HepG2 (cell line): ENCODE data around the gene CAPN2. TPM values are rescaled to one million over a fixed set of nuclear protein-coding genes. Genes with fewer than 3 reads are reported as not detected.

Experiments used
- ATAC-seq: fragments of 200-7000 bp; cut with Tn5 transposase; 3 replicates; pipeline ENCODE4 v1.9.1; 2020; ENCODE audit warnings: mild to moderate bottlenecking, moderate library complexity
- BruUV-seq: library from RNA; stranded (reverse); fragments of 400-500 nt; replicated peaks from 2 replicates; lab custom pipeline; 2021; lab: Mats Ljungman, UMichigan
- CTCF ChIA-PET: fragments of 300-600 bp; formaldehyde crosslinking; extraction: SDS; loops from one replicate; lab custom pipeline; 2021; ENCODE audit warnings: low total read pairs, inconsistent platforms, low intra/inter-chr PET ratio; lab: Yijun Ruan, JAX
- POLR2A ChIA-PET: fragments of 350-600 bp; sonication (Branson Sonifier 250); formaldehyde crosslinking; loops from one replicate; lab custom pipeline; 2020; ENCODE audit warnings: antibody characterized with exemption, inconsistent platforms; lab: Yijun Ruan, JAX
- DNase-seq: peaks from one replicate; pipeline ENCODE4 v3.0.0-alpha.2; 2015; ENCODE audit warnings: low spot score
- FAIRE-seq: peaks from 3 replicates; lab custom pipeline; 2011; peaks lifted over from hg19 to GRCh38; lab: Jason Lieb, UNC
- H2AFZ ChIP-seq: one replicate; pipeline ENCODE4 v1.6.1; 2011; ENCODE audit warnings: low read length, inconsistent platforms
- H3K27ac ChIP-seq: fragments of 300-600 bp; 3 replicates; pipeline ENCODE4 v1.8.0; 2011; ENCODE audit warnings: mixed run types, mild to moderate bottlenecking, mixed read lengths, low read length, inconsistent platforms; ENCODE audit not compliant: insufficient read depth; ENCODE audit errors: extremely low read length
- H3K27me3 ChIP-seq, 2 experiments: fragments of 200-600 bp in 1 of 2; 2 replicates in 1 of 2; 3 replicates in 1 of 2; pipeline versions ENCODE4 v1.6.0 to v1.8.0; 2011; ENCODE audit warnings: low read length in 2 of 2, mild to moderate bottlenecking in 2 of 2, moderate library complexity in 2 of 2, inconsistent platforms in 1 of 2; ENCODE audit not compliant: insufficient read depth in 2 of 2, control insufficient read depth in 1 of 2
- H3K36me3 ChIP-seq, 2 experiments: fragments of 200-600 bp in 1 of 2; replicated peaks in 1 of 2; 2 replicates in 1 of 2; 3 replicates in 1 of 2; pipeline versions ENCODE4 v1.5.1 to v1.8.0; 2011; ENCODE audit warnings: low read length in 2 of 2, inconsistent platforms in 1 of 2; ENCODE audit not compliant: insufficient read depth in 2 of 2, control insufficient read depth in 1 of 2
- H3K4me1 ChIP-seq: 2 replicates; pipeline ENCODE4 v1.5.1; 2012; ENCODE audit warnings: low read length, inconsistent platforms; ENCODE audit not compliant: insufficient read depth
- H3K4me2 ChIP-seq: 2 replicates; pipeline ENCODE4 v1.6.0; 2011; ENCODE audit warnings: low read depth, low read length, inconsistent platforms
- H3K4me3 ChIP-seq, 3 experiments: fragments of 200-600 bp in 1 of 3; sonication (generic), shearing (Covaris generic) in 1 of 3; replicated peaks in 1 of 3; 2 replicates each; pipeline ENCODE4 v1.5.1; 2011 to 2016; ENCODE audit warnings: low read length in 3 of 3, inconsistent platforms in 2 of 3, low read depth in 2 of 3, mild to moderate bottlenecking in 2 of 3, control low read depth in 1 of 3, mixed read lengths in 1 of 3; ENCODE audit not compliant: insufficient read depth in 1 of 3
- H3K79me2 ChIP-seq: one replicate; pipeline ENCODE4 v1.6.1; 2011; ENCODE audit warnings: low read length, inconsistent platforms; ENCODE audit not compliant: insufficient read depth
- H3K9ac ChIP-seq: 2 replicates; pipeline ENCODE4 v1.6.0; 2011; ENCODE audit warnings: mild to moderate bottlenecking, low read depth, low read length, inconsistent platforms; ENCODE audit not compliant: insufficient read depth
- H3K9me3 ChIP-seq: 2 replicates; pipeline ENCODE4 v1.5.1; 2012; ENCODE audit warnings: mild to moderate bottlenecking, low read length
- H4K20me1 ChIP-seq: 2 replicates; pipeline ENCODE4 v1.6.0; 2011; ENCODE audit warnings: inconsistent platforms, mild to moderate bottlenecking, low read length, moderate library complexity; ENCODE audit not compliant: insufficient read depth
- ATF7 ChIP-seq, 2 experiments: fragments of 450-650 bp in 1 of 2; sonication (generic) in 1 of 2; formaldehyde crosslinking in 1 of 2; IDR thresholded peaks; 2 replicates each; pipeline versions ENCODE4 v1.4.0 to v1.6.1; 2016 to 2020; ENCODE audit warnings: antibody characterized with exemption in 1 of 2, mild to moderate bottlenecking in 1 of 2, missing genetic modification reagents in 1 of 2
- ATF7-NPFF ChIP-seq: sonication (generic); formaldehyde crosslinking; IDR thresholded peaks from 2 replicates; pipeline ENCODE4 v1.8.1; 2023; ENCODE audit warnings: mild to moderate bottlenecking, low read depth, missing genetic modification reagents, moderate library complexity
- CEBPB ChIP-seq: IDR thresholded peaks from 2 replicates; pipeline ENCODE4 v1.6.1; 2011; ENCODE audit warnings: low read depth, low read length, improper control_type of control experiment, borderline replicate concordance
- GATA4 ChIP-seq: sonication (generic); IDR thresholded peaks from 2 replicates; pipeline ENCODE4 v1.6.1; 2016; ENCODE audit warnings: antibody characterized with exemption, low read depth, borderline replicate concordance
- ZNF30 ChIP-seq: sonication (generic); formaldehyde crosslinking; IDR thresholded peaks from 2 replicates; pipeline ENCODE4 v1.5.0; 2020; ENCODE audit warnings: mild to moderate bottlenecking, missing genetic modification reagents
- WGBS: methylation state at CpG from one replicate; pipeline ENCODE4 v1.1.6; 2017; ENCODE audit warnings: low lambda C conversion rate; 5-methylcytosine and 5-hydroxymethylcytosine counted together
- in situ Hi-C: cut with HindIII; loops from 2 replicates; pipeline ENCODE4 v1.10.0; 2017; ENCODE audit warnings: low pct_unique_long_range_greater_than_20kb; ENCODE audit not compliant: extremely low pct_ligation_motif_present
- intact Hi-C: fragments of 100-400 bp; cut with micrococcal nuclease; formaldehyde crosslinking; loops from one replicate; pipeline ENCODE4 v1.10.0; 2022; ENCODE audit not compliant: unreplicated experiment
- polyA plus RNA-seq, 8 experiments: library from polyadenylated mRNA; depleted of rRNA in 3 of 8; stranded (reverse) in 7 of 8; unstranded in 1 of 8; fragments of >200 nt; fragmentation: Illumina TruSeq in 4 of 8; extraction: Trizol in 4 of 8; gene quantifications; 2 replicates each; pipeline versions ENCODE4 v1.2.1 to v1.2.3, GENCODE V29; 2011 to 2016; ENCODE audit warnings: low read depth in 4 of 8, missing spikeins in 1 of 8, mixed read lengths in 1 of 8; ENCODE audit not compliant: insufficient read depth in 1 of 8
- total RNA-seq, 5 experiments: library from RNA; depleted of rRNA; stranded (reverse); fragments of >200 nt; fragmentation: Illumina TruSeq; extraction: Trizol; gene quantifications; 2 replicates each; pipeline ENCODE4 v1.2.3, GENCODE V29; 2016; ENCODE audit warnings: low read depth in 1 of 5
- TF ChIP-seq, protein P1 (sequence below): sonication (generic); formaldehyde crosslinking; conservative IDR thresholded peaks from 2 replicates; pipeline ENCODE4 v1.4.0; 2020; ENCODE audit warnings: missing genetic modification reagents

Gene CAPN2
- total and polyA plus RNA-seq, 2 of the 13 experiments (the other 11 are each of a cell fraction or from before 2014, with no cell fraction given) = 6.2 to 7.4 TPM

DNA sequence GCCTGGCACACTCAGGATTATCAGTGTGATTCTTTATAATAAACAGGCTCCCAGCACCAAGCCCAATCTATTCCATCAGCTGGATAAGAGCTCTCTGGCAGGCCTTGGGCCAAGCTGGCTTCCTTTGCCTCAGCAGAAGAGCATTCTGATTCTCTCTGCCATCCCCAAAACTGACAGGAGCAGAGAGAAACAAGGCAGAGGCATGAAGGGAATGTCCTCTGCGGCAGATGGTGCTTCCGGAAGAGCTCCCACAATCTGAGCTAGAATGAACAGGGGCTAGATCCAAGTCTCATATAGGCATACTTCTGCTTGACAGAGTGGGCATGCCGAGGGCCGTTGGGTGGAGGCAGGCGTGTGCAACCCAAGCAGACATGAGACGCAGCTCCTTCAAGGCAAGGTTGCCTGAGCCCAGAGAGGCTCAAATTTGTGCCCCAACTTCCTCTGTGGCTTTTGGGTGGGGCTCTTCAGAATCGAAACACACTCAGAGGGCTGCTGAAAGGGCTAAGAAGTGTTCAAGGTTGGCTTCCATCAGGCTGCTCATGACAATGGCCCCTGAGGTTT is 4.0 kb downstream of the CAPN2 start:
- H3K4me3 ChIP-seq = no peak overlapping the region

DNA sequence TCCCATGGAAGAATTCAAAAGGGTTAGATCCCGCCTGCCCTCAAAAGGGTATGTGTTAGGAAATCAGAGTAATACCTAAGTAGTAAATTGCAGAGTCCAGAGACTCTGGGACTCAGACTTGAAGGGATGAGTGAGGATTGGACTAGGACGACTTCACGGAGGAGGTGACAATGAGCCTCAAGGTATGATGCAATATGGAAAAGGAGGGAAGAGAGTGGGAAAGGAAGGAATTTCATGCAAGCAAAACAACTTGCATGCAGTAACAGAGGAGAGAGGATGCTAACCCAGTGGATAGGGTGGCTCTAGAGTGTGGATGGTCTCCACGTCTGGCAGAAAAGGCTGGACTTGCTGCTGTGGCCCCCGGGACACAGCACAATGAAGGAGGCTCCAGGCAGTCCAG is 4.8 kb downstream of the CAPN2 start:
- H4K20me1 ChIP-seq = 0 out of 2 replicates have a peak, but pooled peaks cover 2% of the 10 kb centered on the region
- H3K4me3 ChIP-seq = no peak overlapping the region
- DNase-seq = no peak
- no peak for ATAC-seq
- WGBS = 85% methylated on average over 5 of the region's 5 CpGs
- ChIA-PET CTCF (no interaction called here), POLR2A (no interaction called here)
- intact Hi-C loops = no loop called here
- in situ Hi-C loops = no loop called here
- no peak overlapping the region for H3K9ac ChIP-seq
- H3K27ac ChIP-seq = no peak overlapping the region
- H3K4me2 ChIP-seq = no peak overlapping the region
- no peaks in the 10 kb centered on the region for H3K79me2 ChIP-seq
- no peaks in the 10 kb centered on the region for H3K9me3 ChIP-seq
- H3K4me1 ChIP-seq = peaks cover 49% of the 10 kb centered on the region
- no peak overlapping the region for H2AFZ ChIP-seq
- no peak for FAIRE-seq
- H3K36me3 ChIP-seq = no peaks in the 10 kb centered on the region
- TF ChIP-seq ATF7-NPFF (CRISPR knock-in tag) (no peak), ZNF30 (CRISPR knock-in tag) (no peak), CEBPB (peak; percentile 55), ATF7 (IDR thresholded peaks at IDR 0.05) (peak; percentile 42), ATF7 (CRISPR knock-in tag; IDR thresholded peaks at IDR 0.05) (no peak)
- TF ChIP-seq, protein P1, sequence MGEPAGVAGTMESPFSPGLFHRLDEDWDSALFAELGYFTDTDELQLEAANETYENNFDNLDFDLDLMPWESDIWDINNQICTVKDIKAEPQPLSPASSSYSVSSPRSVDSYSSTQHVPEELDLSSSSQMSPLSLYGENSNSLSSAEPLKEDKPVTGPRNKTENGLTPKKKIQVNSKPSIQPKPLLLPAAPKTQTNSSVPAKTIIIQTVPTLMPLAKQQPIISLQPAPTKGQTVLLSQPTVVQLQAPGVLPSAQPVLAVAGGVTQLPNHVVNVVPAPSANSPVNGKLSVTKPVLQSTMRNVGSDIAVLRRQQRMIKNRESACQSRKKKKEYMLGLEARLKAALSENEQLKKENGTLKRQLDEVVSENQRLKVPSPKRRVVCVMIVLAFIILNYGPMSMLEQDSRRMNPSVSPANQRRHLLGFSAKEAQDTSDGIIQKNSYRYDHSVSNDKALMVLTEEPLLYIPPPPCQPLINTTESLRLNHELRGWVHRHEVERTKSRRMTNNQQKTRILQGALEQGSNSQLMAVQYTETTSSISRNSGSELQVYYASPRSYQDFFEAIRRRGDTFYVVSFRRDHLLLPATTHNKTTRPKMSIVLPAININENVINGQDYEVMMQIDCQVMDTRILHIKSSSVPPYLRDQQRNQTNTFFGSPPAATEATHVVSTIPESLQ (CRISPR knock-in tag) = no peak
- H3K27me3 ChIP-seq = peaks cover 5 to 46% of the 10 kb centered on the region in 2 experiments; a peak in 4 of 5 replicates
- no TSS peak for BruUV-seq

More for the DNA sequence above, 4.0 kb downstream of the CAPN2 start:
- ATAC-seq (no peak), DNase-seq (no peak), FAIRE-seq (no peak)
- Histone ChIP-seq H3K4me2 (no peak overlapping the region), H3K9me3 (no peaks in the 10 kb centered on the region), H3K9ac (no peak overlapping the region), H3K79me2 (no peaks in the 10 kb centered on the region), H4K20me1 (0 out of 2 replicates have a peak, but pooled peaks cover 2% of the 10 kb centered on the region), H3K27me3 (peaks cover 5 to 52% of the 10 kb centered on the region in 2 experiments; a peak in 4 of 5 replicates), H3K27ac (no peak overlapping the region), H2AFZ (no peak overlapping the region), H3K36me3 (no peaks in the 10 kb centered on the region), H3K4me1 (peaks cover 54% of the 10 kb centered on the region)
- intact Hi-C loops = no loop called here
- in situ Hi-C loops = no loop called here
- WGBS = 95% methylated on average over 2 of the region's 7 CpGs
- CTCF ChIA-PET = no interaction called here
- no peak for TF ChIP-seq GATA4
- BruUV-seq = no TSS peak
- POLR2A ChIA-PET = no interaction called here
